BJ (cell line): Measurements from ENCODE around the gene KLHL35. TPM values are rescaled to one million over a fixed set of nuclear protein-coding genes. Genes with fewer than 3 reads are reported as not detected.

Experiments
- CTCF ChIA-PET: fragments of 350-600 bp; formaldehyde crosslinking; extraction: SDS; loops from one replicate; lab custom pipeline; 2021; ENCODE audit warnings: antibody characterized with exemption, inconsistent platforms; lab: Yijun Ruan, JAX
- POLR2A ChIA-PET: fragments of 300-600 bp; sonication (Branson Sonifier 250); formaldehyde crosslinking; extraction: SDS; loops from one replicate; lab custom pipeline; 2021; ENCODE audit warnings: antibody characterized with exemption; lab: Charles Lee
- DNase-seq: peaks from one replicate; pipeline ENCODE4 v3.0.0-alpha.2; 2011; ENCODE audit warnings: low read depth
- H3K27me3 ChIP-seq: 2 replicates; pipeline ENCODE4 v1.6.0; 2011; ENCODE audit warnings: low read length; ENCODE audit not compliant: control insufficient read depth, insufficient read depth
- H3K36me3 ChIP-seq: 2 replicates; pipeline ENCODE4 v1.5.1; 2011; ENCODE audit warnings: low read length; ENCODE audit not compliant: control insufficient read depth, insufficient read depth
- H3K4me3 ChIP-seq: 2 replicates; pipeline ENCODE4 v1.5.1; 2011; ENCODE audit warnings: low read depth, mild to moderate bottlenecking, control low read depth, low read length
- polyA plus RNA-seq: library from polyadenylated mRNA; depleted of rRNA; stranded (reverse); fragments of >200 nt; gene quantifications from 2 replicates; pipeline ENCODE4 v1.2.3, GENCODE V29; 2011
- TF ChIP-seq, protein P1 (sequence below): IDR thresholded peaks from 2 replicates; pipeline ENCODE4 v1.5.1; 2011; ENCODE audit warnings: low read depth, mild to moderate bottlenecking, control low read depth, inconsistent platforms, low read length, moderate library complexity; ENCODE audit not compliant: insufficient read depth

The KLHL35 gene
- polyA plus RNA-seq, 1 experiment: 3.1 TPM

DNA sequence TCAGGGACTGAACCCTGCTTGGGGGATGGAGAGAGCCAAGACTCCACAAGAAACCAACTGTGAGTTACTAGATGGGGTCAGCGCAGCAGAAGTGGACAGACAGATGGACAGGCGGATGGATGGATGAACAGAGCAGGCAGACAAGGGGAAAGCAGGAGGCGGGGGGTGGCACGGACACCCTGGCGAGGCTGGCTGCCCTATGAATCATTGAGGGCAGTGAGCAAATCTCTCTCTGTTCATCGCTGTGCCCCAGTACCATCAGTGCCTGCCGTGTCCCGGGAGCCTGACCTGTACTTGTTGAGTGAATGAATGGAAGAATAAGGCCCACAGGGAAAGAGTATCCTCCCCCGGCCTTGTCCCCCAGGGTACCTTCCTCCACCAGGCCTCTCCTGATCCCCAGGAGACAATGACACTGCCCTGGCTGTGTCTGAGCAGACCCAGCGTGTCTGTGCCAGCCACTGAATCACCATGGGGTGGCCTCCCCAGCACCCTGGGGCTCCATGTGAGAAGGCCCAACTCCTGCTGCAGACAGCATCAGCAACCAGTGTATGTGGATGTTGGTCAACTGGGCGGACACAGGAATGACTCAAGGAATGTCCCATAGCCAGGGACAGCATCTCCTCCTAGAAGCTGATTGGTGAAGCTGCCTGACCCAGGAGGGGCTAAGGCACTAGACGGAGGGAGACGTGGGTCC is 5.1 kb upstream of the KLHL35 start:
- H3K36me3 ChIP-seq: no peaks in the 10 kb centered on the region
- ChIA-PET POLR2A (no interaction called here), CTCF (interaction anchor here (1.9 kb wide), 1 partner anchor 30 kb away, joined by 5 read pairs; no protein-coding TSS in a partner anchor)
- no peak overlapping the region for H3K4me3 ChIP-seq
- no peak for DNase-seq
- peaks cover 2% of the 10 kb centered on the region for H3K27me3 ChIP-seq
- TF ChIP-seq, protein P1, sequence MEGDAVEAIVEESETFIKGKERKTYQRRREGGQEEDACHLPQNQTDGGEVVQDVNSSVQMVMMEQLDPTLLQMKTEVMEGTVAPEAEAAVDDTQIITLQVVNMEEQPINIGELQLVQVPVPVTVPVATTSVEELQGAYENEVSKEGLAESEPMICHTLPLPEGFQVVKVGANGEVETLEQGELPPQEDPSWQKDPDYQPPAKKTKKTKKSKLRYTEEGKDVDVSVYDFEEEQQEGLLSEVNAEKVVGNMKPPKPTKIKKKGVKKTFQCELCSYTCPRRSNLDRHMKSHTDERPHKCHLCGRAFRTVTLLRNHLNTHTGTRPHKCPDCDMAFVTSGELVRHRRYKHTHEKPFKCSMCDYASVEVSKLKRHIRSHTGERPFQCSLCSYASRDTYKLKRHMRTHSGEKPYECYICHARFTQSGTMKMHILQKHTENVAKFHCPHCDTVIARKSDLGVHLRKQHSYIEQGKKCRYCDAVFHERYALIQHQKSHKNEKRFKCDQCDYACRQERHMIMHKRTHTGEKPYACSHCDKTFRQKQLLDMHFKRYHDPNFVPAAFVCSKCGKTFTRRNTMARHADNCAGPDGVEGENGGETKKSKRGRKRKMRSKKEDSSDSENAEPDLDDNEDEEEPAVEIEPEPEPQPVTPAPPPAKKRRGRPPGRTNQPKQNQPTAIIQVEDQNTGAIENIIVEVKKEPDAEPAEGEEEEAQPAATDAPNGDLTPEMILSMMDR: no peak

DNA sequence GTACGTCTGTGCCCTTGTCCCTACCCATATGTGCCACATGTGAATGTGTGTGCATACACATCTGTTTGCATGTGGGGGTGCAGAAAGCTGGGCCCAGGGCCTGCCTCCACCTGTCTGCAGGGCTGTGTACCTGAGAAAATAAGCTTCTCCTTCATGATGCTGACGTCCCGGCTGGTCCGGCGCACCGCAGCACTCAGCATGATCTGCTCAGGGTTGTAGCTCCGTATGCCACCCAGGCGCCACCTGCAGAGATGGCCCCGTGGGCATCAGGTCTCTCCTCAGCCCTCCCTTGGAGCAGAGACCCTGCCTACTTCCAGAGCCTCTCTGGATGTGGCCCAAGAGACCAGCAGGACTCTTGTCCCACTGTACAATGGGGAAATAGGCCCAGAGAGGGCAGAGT is 3.8 kb upstream of the KLHL35 start:
- Histone ChIP-seq H3K4me3 (no peak overlapping the region), H3K36me3 (no peaks in the 10 kb centered on the region), H3K27me3 (peaks cover 14% of the 10 kb centered on the region)
- POLR2A ChIA-PET: interaction anchor here (0.6 kb wide), 1 partner anchor 36 kb away, joined by 21 read pairs; no protein-coding TSS in a partner anchor
- CTCF ChIA-PET: interaction anchor here (0.6 to 1.7 kb wide), 5 partner anchors 8 to 95 kb away, joined by 3 to 9 read pairs (median 5); no protein-coding TSS in a partner anchor
- TF ChIP-seq, protein P1: no peak
- DNase-seq: no peak

DNA sequence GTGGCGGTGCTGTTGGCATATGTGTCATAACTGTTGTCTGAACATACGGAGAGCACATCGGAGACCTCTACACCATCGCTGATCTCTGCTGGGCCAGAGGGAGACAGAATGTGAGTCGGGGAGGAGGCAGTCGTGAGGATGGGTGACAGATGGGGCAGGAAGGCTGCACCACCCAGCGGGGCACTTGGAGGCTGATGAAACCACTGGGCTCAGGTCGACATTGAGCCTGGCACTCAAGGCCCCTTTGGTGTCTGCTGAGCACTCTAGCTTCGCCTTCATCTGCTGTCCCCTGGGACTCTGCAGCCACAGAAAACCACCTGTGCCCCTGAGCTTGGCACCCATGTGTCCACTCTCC is 2.5 kb upstream of the KLHL35 start:
- ChIA-PET POLR2A (no interaction called here), CTCF (interaction anchor here (0.6 to 4.8 kb wide), 5 partner anchors 9 to 96 kb away, joined by 5 to 27 read pairs (median 5); no protein-coding TSS in a partner anchor)

DNA sequence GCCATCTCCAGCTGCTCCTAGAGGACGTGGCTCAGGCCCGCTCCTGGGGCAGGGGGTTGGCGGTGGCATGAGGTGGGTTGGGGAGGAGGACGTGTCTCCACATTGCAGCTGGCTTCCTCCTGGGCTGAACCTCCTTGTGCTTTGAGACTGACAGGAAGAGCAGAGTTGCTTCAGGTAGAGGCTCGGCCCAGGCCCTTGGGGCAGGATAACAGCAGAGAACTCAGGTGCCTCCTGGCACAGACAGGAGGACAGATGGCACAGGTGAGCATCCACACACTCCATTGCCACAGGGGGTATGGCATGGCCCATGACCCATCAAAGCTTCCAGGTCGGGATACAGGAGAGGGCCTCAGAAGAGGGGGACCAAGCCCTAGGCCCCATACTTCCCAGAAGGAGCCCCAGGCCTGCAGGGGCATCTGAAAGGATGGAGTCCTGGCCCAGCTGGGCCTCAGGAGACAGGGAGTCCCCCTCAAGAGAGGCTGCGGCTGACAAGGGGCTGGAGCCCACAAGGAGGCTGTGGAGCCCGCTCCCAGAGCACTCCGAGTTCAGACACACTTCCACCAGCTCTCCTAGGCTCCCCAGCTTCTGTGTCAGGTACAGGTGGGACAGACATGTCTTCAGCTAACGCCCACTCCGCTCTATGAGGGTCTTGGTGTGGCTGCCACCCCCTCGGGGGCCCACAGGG is 2.0 kb upstream of the KLHL35 start:
- ChIA-PET POLR2A (no interaction called here), CTCF (interaction anchor here (4.8 kb wide), 2 partner anchors 11 to 27 kb away, joined by 18 to 27 read pairs; no protein-coding TSS in a partner anchor)
- DNase-seq: no peak
- no peak overlapping the region for H3K4me3 ChIP-seq
- TF ChIP-seq, protein P1: no peak
- peaks cover 26% of the 10 kb centered on the region for H3K27me3 ChIP-seq
- H3K36me3 ChIP-seq: no peaks in the 10 kb centered on the region

More for the DNA sequence above, 2.5 kb upstream of the KLHL35 start:
- Histone ChIP-seq H3K4me3 (no peak overlapping the region), H3K36me3 (no peaks in the 10 kb centered on the region), H3K27me3 (peaks cover 23% of the 10 kb centered on the region)
- DNase-seq: no peak
- TF ChIP-seq, protein P1: no peak

DNA sequence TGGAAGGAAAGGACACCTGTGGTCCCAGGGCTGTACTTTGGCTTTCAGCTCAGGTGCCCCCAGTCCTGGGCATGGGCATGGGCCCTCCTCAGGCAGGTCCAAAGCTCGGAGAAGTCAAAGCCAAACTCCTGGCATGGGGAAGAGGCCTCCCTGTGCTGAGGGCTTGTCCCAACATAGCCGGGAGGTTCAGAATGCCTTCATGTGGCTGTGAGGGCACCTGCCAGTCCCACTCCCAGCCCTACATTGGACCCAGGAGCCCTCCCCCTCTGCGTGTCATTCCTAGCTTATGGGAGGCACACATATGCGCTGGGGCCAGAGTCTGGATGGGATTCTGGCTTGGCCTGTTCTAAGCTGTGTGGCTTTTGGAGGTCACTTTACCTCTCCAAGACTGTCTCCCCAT is 1.0 kb upstream of the KLHL35 start:
- DNase-seq: no peak
- POLR2A ChIA-PET: no interaction called here
- TF ChIP-seq, protein P1: no peak
- Histone ChIP-seq H3K36me3 (no peaks in the 10 kb centered on the region), H3K4me3 (no peak overlapping the region), H3K27me3 (peaks cover 26% of the 10 kb centered on the region)
- CTCF ChIA-PET: interaction anchor here (0.8 to 4.8 kb wide), 4 partner anchors 12 to 98 kb away, joined by 4 to 27 read pairs (median 12); no protein-coding TSS in a partner anchor
